Measurements from ENCODE around the gene OR51L1. TPM values are rescaled to one million over a fixed set of nuclear protein-coding genes. Genes with fewer than 3 reads are reported as not detected.

The OR51L1 gene
- total and polyA plus RNA-seq, 2 of the 13 experiments (the other 11 are each of a cell fraction or from before 2014, with no cell fraction given): not detected

- Histone ChIP-seq H3K79me2 (ENCODE audit: insufficient read depth, low read length) (no peaks in the 10 kb centered on the region), H3K4me2 (ENCODE audit: low read depth, low read length) (no peak overlapping the region), H4K20me1 (ENCODE audit: insufficient read depth, low read length) (no peaks in the 10 kb centered on the region), H3K9ac (ENCODE audit: insufficient read depth, low read depth, low read length) (no peak overlapping the region), H3K4me3 (replicated peaks in 1 of 3; ENCODE audit: insufficient read depth in 1 of 3, low read depth in 2 of 3, low read length in 3 of 3) (no peak overlapping the region), H3K27ac (ENCODE audit: extremely low read length, insufficient read depth, low read length) (no peak overlapping the region), H3K9me3 (ENCODE audit: low read length) (no peaks in the 10 kb centered on the region), H2AFZ (ENCODE audit: low read length) (no peak overlapping the region), H3K36me3 (replicated peaks in 1 of 2; ENCODE audit: control insufficient read depth in 1 of 2, insufficient read depth in 2 of 2, low read length in 2 of 2) (no peaks in the 10 kb centered on the region), H3K27me3 (ENCODE audit: control insufficient read depth in 1 of 2, insufficient read depth in 2 of 2, low read length in 2 of 2) (no peaks in the 10 kb centered on the region), H3K4me1 (ENCODE audit: insufficient read depth, low read length) (no peaks in the 10 kb centered on the region)
- ChIA-PET POLR2A (no interaction called here), CTCF (ENCODE audit: low intra/inter-chr PET ratio, low total read pairs) (no interaction called here)
- no peak for FAIRE-seq
- TF ChIP-seq ZNF225 (CRISPR knock-in tag; IDR thresholded peaks at IDR 0.05): no peak
- TF ChIP-seq HDAC2 (CRISPR knock-in tag; IDR thresholded peaks at IDR 0.05): no peak
- TF ChIP-seq HES4 (CRISPR knock-in tag; IDR thresholded peaks at IDR 0.05; ENCODE audit: borderline replicate concordance): no peak
- TF ChIP-seq DPF2 (CRISPR knock-in tag; IDR thresholded peaks at IDR 0.05; ENCODE audit: borderline replicate concordance, low read depth): no peak
- no peak for TF ChIP-seq PCBP2 (optimal IDR thresholded peaks at IDR 0.05; ENCODE audit: low read depth, low read length, poor library complexity, severe bottlenecking)
- WGBS (ENCODE audit: low lambda C conversion rate): 4% methylated on average over 3 of the region's 3 CpGs
- ATAC-seq: no peak
- BruUV-seq (replicated peaks): no TSS peak
- in situ Hi-C loops (cut with HindIII; ENCODE audit: extremely low pct_ligation_motif_present, low pct_unique_long_range_greater_than_20kb) (no loop called here), intact Hi-C loops (cut with micrococcal nuclease; ENCODE audit: unreplicated experiment) (no loop called here)
- DNase-seq (ENCODE audit: low spot score): no peak
Measured at GRCh38 chr11:5042091-5042490, 47.4 kb downstream of the OR51L1 start.

DNA sequence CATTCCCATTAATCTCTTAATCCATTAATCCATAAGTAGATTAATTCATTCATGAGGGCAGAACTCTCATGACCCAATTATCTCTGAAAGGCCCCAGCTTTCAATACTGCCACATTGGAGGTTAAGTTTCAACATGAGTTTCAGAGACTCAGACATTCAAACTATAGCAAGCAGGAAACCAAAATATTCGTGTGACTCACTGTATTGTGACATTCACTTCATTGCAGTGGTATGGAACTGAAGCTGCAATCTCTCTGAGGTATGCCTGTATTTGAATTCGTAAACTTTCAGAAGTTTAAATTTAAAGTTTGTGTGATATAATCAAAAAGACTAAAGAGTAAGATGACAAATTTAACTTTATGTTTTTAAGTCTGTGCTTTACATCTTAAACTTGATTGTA lies 48.7 kb downstream of the OR51L1 start:
- Histone ChIP-seq H3K36me3 (replicated peaks in 1 of 2; ENCODE audit: control insufficient read depth in 1 of 2, insufficient read depth in 2 of 2, low read length in 2 of 2) (no peaks in the 10 kb centered on the region), H3K4me2 (ENCODE audit: low read depth, low read length) (no peak overlapping the region), H4K20me1 (ENCODE audit: insufficient read depth, low read length) (no peaks in the 10 kb centered on the region), H3K27ac (ENCODE audit: extremely low read length, insufficient read depth, low read length) (no peak overlapping the region), H3K27me3 (ENCODE audit: control insufficient read depth in 1 of 2, insufficient read depth in 2 of 2, low read length in 2 of 2) (no peaks in the 10 kb centered on the region), H3K4me3 (replicated peaks in 1 of 3; ENCODE audit: insufficient read depth in 1 of 3, low read depth in 2 of 3, low read length in 3 of 3) (no peak overlapping the region), H2AFZ (ENCODE audit: low read length) (no peak overlapping the region), H3K9ac (ENCODE audit: insufficient read depth, low read depth, low read length) (no peak overlapping the region), H3K9me3 (ENCODE audit: low read length) (no peaks in the 10 kb centered on the region), H3K4me1 (ENCODE audit: insufficient read depth, low read length) (no peaks in the 10 kb centered on the region), H3K79me2 (ENCODE audit: insufficient read depth, low read length) (no peaks in the 10 kb centered on the region)
- ChIA-PET CTCF (ENCODE audit: low intra/inter-chr PET ratio, low total read pairs) (no interaction called here), POLR2A (no interaction called here)
- ATAC-seq: no peak
- intact Hi-C loops (cut with micrococcal nuclease; ENCODE audit: unreplicated experiment): no loop called here
- in situ Hi-C loops (cut with HindIII; ENCODE audit: extremely low pct_ligation_motif_present, low pct_unique_long_range_greater_than_20kb): no loop called here
- no TSS peak for BruUV-seq (replicated peaks)
- 0% methylated on average over 2 of the region's 2 CpGs for WGBS (ENCODE audit: low lambda C conversion rate)
- FAIRE-seq: no peak
- DNase-seq (ENCODE audit: low spot score): no peak
- TF ChIP-seq GLI4 (CRISPR knock-in tag; IDR thresholded peaks at IDR 0.05; ENCODE audit: borderline replicate concordance) (no peak), GATAD1 (CRISPR knock-in tag; IDR thresholded peaks at IDR 0.05) (no peak), PITX1 (CRISPR knock-in tag; IDR thresholded peaks at IDR 0.05) (no peak), ZC3H13 (CRISPR knock-in tag; IDR thresholded peaks at IDR 0.05) (no peak), REXO4 (CRISPR knock-in tag; IDR thresholded peaks at IDR 0.05; ENCODE audit: borderline replicate concordance) (no peak), ZNF44 (CRISPR knock-in tag; IDR thresholded peaks at IDR 0.05) (no peak), ZSCAN20 (CRISPR knock-in tag; IDR thresholded peaks at IDR 0.05; ENCODE audit: borderline replicate concordance) (no peak), KMT2A (CRISPR knock-in tag; IDR thresholded peaks at IDR 0.05) (no peak), FOXJ3 (CRISPR knock-in tag; IDR thresholded peaks at IDR 0.05; ENCODE audit: borderline replicate concordance) (no peak), SIX1 (CRISPR knock-in tag; IDR thresholded peaks at IDR 0.05; ENCODE audit: borderline replicate concordance) (no peak), POLR2AphosphoS5 (IDR thresholded peaks at IDR 0.05; ENCODE audit: low read depth, low read length) (no peak)
- TF ChIP-seq, protein P1, sequence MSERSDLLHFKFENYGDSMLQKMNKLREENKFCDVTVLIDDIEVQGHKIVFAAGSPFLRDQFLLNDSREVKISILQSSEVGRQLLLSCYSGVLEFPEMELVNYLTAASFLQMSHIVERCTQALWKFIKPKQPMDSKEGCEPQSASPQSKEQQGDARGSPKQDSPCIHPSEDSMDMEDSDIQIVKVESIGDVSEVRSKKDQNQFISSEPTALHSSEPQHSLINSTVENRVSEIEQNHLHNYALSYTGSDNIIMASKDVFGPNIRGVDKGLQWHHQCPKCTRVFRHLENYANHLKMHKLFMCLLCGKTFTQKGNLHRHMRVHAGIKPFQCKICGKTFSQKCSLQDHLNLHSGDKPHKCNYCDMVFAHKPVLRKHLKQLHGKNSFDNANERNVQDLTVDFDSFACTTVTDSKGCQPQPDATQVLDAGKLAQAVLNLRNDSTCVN (CRISPR knock-in tag; IDR thresholded peaks at IDR 0.05; ENCODE audit: borderline replicate concordance): no peak
- TF ChIP-seq, protein P2, sequence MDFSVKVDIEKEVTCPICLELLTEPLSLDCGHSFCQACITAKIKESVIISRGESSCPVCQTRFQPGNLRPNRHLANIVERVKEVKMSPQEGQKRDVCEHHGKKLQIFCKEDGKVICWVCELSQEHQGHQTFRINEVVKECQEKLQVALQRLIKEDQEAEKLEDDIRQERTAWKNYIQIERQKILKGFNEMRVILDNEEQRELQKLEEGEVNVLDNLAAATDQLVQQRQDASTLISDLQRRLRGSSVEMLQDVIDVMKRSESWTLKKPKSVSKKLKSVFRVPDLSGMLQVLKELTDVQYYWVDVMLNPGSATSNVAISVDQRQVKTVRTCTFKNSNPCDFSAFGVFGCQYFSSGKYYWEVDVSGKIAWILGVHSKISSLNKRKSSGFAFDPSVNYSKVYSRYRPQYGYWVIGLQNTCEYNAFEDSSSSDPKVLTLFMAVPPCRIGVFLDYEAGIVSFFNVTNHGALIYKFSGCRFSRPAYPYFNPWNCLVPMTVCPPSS (IDR thresholded peaks at IDR 0.05): no peak
